Stimulated activated naive CD8-positive, alpha-beta T cell treated with anti-CD3 and anti-CD28 coated beads, Interleukin-15, amount 100 ng/mL, for 72 hours (primary cell): Measurements from ENCODE around the gene SGO1.
"Not testable (repeated sequence)": the region's sequence is repeated elsewhere in the genome, so short reads cannot be mapped to it uniquely, and the experiment has no call there.

ENCODE experiments used
- ATAC-seq: fragments of 150-1000 bp; cut with Tn5 transposase; 2 replicates; pipeline ENCODE4 v1.10.0; 2021; ENCODE audit warnings: mild to moderate bottlenecking, moderate library complexity
- DNase-seq, 2 donors: peaks; one replicate each; pipeline ENCODE4 v3.0.0; 2021 to 2022
- H3K27ac Mint-ChIP-seq, 2 donors: one replicate each; pipeline ENCODE4 v1.8.0; 2022; ENCODE audit warnings: mild to moderate bottlenecking in 2 of 2, mixed read lengths in 2 of 2, moderate library complexity in 2 of 2
- H3K27me3 Mint-ChIP-seq: one replicate; pipeline ENCODE4 v1.8.0; 2022; ENCODE audit warnings: mixed read lengths
- H3K4me1 Mint-ChIP-seq: one replicate; pipeline ENCODE4 v1.8.0; 2022; ENCODE audit warnings: mild to moderate bottlenecking, mixed read lengths
- H3K4me3 Mint-ChIP-seq, 2 donors: one replicate each; pipeline ENCODE4 v1.8.0; 2022; ENCODE audit warnings: mild to moderate bottlenecking in 2 of 2, mixed read lengths in 2 of 2, moderate library complexity in 1 of 2
- H3K9me3 Mint-ChIP-seq, 2 donors: one replicate each; pipeline ENCODE4 v1.8.0; 2022; ENCODE audit warnings: mixed read lengths in 2 of 2

SGO1 gene

GRCh38 chr3:20185679-20186599 lies at the start of gene SGO1:
SGO1 (minus strand) TSS chr3:20186206; CDS start chr3:20184027, 2,179 bp downstream.
- Mint-ChIP-seq H3K27me3 (no peaks in the 10 kb centered on the region), H3K4me1 (peaks cover 6% of the 10 kb centered on the region), H3K4me3 (no peak within 1 kb of the TSS), H3K9me3 (no peaks in the 10 kb centered on the region), H3K27ac (no peak within 1 kb of the TSS)
- DNase-seq (peak; percentile 98 to 99), ATAC-seq (peak; percentile 97)

- no peak for DNase-seq
- Mint-ChIP-seq H3K27ac (no peak overlapping the region), H3K27me3 (no peaks in the 10 kb centered on the region), H3K4me1 (no peaks in the 10 kb centered on the region), H3K9me3 (peaks cover 0 to 4% of the 10 kb centered on the region in 2 donors), H3K4me3 (no peak overlapping the region)
- no peak for ATAC-seq
Observed at GRCh38 chr3:20235796-20236195, 49.8 kb upstream of the SGO1 start.

- H3K27me3 Mint-ChIP-seq = no peaks in the 10 kb centered on the region
- DNase-seq (no peak), ATAC-seq (no peak)
- H3K9me3 Mint-ChIP-seq = peaks cover 0 to 4% of the 10 kb centered on the region in 2 donors
- no peak overlapping the region for H3K4me3 Mint-ChIP-seq
- H3K4me1 Mint-ChIP-seq = no peaks in the 10 kb centered on the region
- H3K27ac Mint-ChIP-seq = no peak overlapping the region
Observed at GRCh38 chr3:20232906-20233780, 47.1 kb upstream of the SGO1 start.

- H3K4me3 Mint-ChIP-seq = no peak overlapping the region
- H3K9me3 Mint-ChIP-seq = no peaks in the 10 kb centered on the region
- no peak overlapping the region for H3K27ac Mint-ChIP-seq
- no peak for DNase-seq
- H3K27me3 Mint-ChIP-seq = no peaks in the 10 kb centered on the region
- no peaks in the 10 kb centered on the region for H3K4me1 Mint-ChIP-seq
- no peak for ATAC-seq
Observed at GRCh38 chr3:20230954-20231353, 44.9 kb upstream of the SGO1 start.

DNA sequence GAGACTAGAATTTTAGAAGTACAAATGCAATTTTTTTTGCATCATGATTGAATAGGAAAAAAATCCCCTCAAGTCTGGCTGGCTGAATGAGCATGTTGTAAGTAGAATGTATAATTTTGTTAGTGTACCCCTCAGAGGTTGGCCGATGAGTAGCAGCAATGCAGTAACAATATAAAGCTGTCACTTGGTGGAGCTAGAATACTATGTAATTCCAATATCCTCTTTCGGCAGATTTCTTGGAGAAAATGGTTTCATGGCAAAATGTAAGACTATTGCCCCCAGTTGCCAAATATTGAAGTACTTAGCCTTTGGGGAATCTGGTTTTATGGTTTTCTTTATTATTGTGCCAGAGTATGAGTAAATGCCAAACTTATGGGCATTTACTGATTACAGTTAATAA lies 39.8 kb upstream of the SGO1 start:
- DNase-seq (no peak), ATAC-seq (no peak)
- Mint-ChIP-seq H3K27ac (no peak overlapping the region), H3K9me3 (no peaks in the 10 kb centered on the region), H3K4me3 (no peak overlapping the region), H3K4me1 (no peaks in the 10 kb centered on the region), H3K27me3 (no peaks in the 10 kb centered on the region)

GRCh38 chr3:20222274-20222673 lies 36.3 kb upstream of the SGO1 start:
- Mint-ChIP-seq H3K27ac (no peak overlapping the region), H3K4me3 (no peak overlapping the region)

GRCh38 chr3:20218215-20218614 lies 32.2 kb upstream of the SGO1 start:
- Mint-ChIP-seq H3K4me3 (no peak overlapping the region), H3K9me3 (no peaks in the 10 kb centered on the region), H3K4me1 (no peaks in the 10 kb centered on the region), H3K27ac (no peak overlapping the region), H3K27me3 (no peaks in the 10 kb centered on the region)
- ATAC-seq = no peak
- DNase-seq = no peak

More at GRCh38 chr3:20222274-20222673, 36.3 kb upstream of the SGO1 start:
- DNase-seq = no peak
- H3K4me1 Mint-ChIP-seq = no peaks in the 10 kb centered on the region
- H3K9me3 Mint-ChIP-seq = no peaks in the 10 kb centered on the region
- ATAC-seq = no peak
- H3K27me3 Mint-ChIP-seq = no peaks in the 10 kb centered on the region

DNA sequence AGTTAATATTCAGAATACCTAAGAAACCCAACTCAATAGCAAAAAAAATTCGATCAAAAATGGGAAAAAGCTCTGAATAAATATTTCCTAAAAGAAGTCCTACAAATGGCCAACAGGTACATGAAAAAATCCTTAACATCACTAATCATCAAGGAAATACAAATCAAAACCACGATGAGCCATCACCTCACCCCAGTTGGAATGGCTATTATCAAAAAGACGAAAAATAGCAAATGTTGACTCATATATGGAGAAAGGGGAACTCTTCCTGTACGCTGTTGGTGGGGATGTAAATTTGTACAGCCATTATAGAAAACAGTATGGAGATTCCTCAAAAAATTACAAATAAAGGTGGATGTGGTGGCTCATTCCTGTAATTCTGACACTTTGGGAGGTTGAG lies 29.6 kb upstream of the SGO1 start:
- Mint-ChIP-seq H3K9me3 (no peaks in the 10 kb centered on the region), H3K4me3 (no peak overlapping the region), H3K27me3 (no peaks in the 10 kb centered on the region), H3K27ac (no peak overlapping the region), H3K4me1 (no peaks in the 10 kb centered on the region)
- no peak for ATAC-seq
- no peak for DNase-seq

GRCh38 chr3:20213491-20213890 lies 27.5 kb upstream of the SGO1 start:
- H3K9me3 Mint-ChIP-seq, H3K27ac Mint-ChIP-seq, ATAC-seq: not testable (repeated sequence)

DNA sequence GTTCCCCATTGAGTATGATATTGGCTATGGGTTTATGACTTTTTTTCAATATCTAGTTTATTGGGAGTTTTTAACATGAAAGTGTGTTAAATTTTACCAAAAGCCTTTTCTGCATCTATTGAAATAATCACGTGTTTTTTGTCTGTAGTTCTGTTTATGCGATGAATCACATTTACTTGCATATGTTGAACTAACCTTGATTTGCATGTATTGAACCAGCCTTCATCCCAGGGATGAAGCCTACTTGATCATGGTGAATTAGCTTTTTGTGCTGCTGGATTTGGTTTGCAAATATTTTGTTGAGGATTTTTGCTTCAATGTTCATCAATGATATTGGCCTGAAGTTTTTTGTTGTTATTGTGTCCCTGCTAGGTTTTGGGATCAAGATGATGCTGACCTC lies 21.9 kb upstream of the SGO1 start:
- not testable (repeated sequence) for H3K4me1 Mint-ChIP-seq, H3K4me3 Mint-ChIP-seq, H3K27ac Mint-ChIP-seq, DNase-seq, ATAC-seq, H3K27me3 Mint-ChIP-seq
- peaks cover 14 to 23% of the 10 kb centered on the region in 2 donors for H3K9me3 Mint-ChIP-seq

More at GRCh38 chr3:20213491-20213890, 27.5 kb upstream of the SGO1 start:
- not testable (repeated sequence) for H3K4me1 Mint-ChIP-seq, DNase-seq, H3K27me3 Mint-ChIP-seq, H3K4me3 Mint-ChIP-seq

- not testable (repeated sequence) for ATAC-seq, DNase-seq, H3K27me3 Mint-ChIP-seq, H3K4me3 Mint-ChIP-seq, H3K27ac Mint-ChIP-seq, H3K4me1 Mint-ChIP-seq
- H3K9me3 Mint-ChIP-seq = peaks cover 14 to 23% of the 10 kb centered on the region in 2 donors
Observed at GRCh38 chr3:20205898-20206297, 19.9 kb upstream of the SGO1 start.

DNA sequence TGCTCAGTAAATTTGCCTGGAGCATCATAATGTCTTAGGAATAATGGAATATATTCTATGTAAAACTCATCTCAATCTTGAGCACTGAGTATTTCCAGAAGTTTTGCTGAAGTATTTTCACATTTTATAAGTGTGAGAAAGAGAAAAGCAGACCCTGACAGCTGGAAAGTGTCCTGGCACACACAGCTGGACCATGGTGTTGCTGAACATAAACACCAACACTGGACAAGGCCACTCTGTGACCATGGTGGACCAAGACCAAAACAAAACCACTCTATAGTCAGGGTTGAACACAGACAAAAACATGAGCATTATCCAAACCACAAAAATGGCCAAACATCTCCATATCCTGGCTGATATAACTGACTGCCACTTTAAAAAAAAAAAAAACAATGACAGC lies 15.1 kb upstream of the SGO1 start:
- no peak for ATAC-seq
- H3K9me3 Mint-ChIP-seq = peaks cover 5 to 7% of the 10 kb centered on the region in 2 donors
- no peaks in the 10 kb centered on the region for H3K27me3 Mint-ChIP-seq
- H3K4me3 Mint-ChIP-seq = no peak overlapping the region
- peaks cover 14% of the 10 kb centered on the region for H3K4me1 Mint-ChIP-seq
- no peak for DNase-seq
- no peak overlapping the region for H3K27ac Mint-ChIP-seq

DNA sequence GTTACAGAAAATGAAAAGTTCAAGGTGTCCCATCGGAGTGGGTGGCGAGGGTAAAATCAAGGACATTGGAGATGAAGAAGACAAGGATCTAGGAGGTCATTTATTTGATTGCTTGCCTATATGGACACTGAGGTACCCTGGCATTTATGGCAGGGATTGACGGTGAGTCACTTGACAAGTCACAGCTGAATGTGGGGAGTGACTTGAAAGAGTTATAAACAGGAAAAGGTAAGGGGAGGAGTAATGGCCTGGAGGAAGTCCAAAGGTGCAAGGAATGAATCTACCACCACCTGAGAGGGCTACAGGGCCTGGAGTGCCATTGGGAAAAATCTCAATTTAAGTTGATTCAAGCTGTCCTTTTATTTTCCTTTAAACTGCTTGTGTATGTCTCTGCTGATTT lies 11.8 kb upstream of the SGO1 start:
- Mint-ChIP-seq H3K4me3 (no peak overlapping the region), H3K27me3 (no peaks in the 10 kb centered on the region), H3K9me3 (no peaks in the 10 kb centered on the region), H3K27ac (no peak overlapping the region), H3K4me1 (peaks cover 14% of the 10 kb centered on the region)
- ATAC-seq = no peak
- DNase-seq = no peak

- Mint-ChIP-seq H3K27ac (peak overlapping the region in 1 of 2 donors; percentile 60), H3K9me3 (no peaks in the 10 kb centered on the region), H3K27me3 (no peaks in the 10 kb centered on the region), H3K4me1 (peaks cover 9% of the 10 kb centered on the region), H3K4me3 (no peak overlapping the region)
- DNase-seq = no peak
- no peak for ATAC-seq
Observed at GRCh38 chr3:20194793-20195460, 8.9 kb upstream of the SGO1 start.

GRCh38 chr3:20190991-20191390 lies 5.0 kb upstream of the SGO1 start:
- H3K9me3 Mint-ChIP-seq = no peaks in the 10 kb centered on the region
- no peak for ATAC-seq
- H3K4me3 Mint-ChIP-seq = no peak overlapping the region
- no peaks in the 10 kb centered on the region for H3K4me1 Mint-ChIP-seq
- DNase-seq = no peak
- peak overlapping the region in 1 of 2 donors; percentile 54 for H3K27ac Mint-ChIP-seq
- no peaks in the 10 kb centered on the region for H3K27me3 Mint-ChIP-seq
